Dendritic cell treated with granulocyte-macrophage colony-stimulating factor and Interleukin-4, amounts not matched to agents 40 ng/mL and 50 ng/mL, for 4 days (primary cell): ENCODE results near the gene TBC1D1.
A peak's percentile ranks its signal among the peaks of the same experiment; 100 is the strongest.

Source experiments
- H3K27ac Mint-ChIP-seq: one replicate; pipeline ENCODE4 v1.8.0; 2022; ENCODE audit warnings: mild to moderate bottlenecking, mixed read lengths
- H3K27me3 Mint-ChIP-seq: one replicate; pipeline ENCODE4 v1.8.0; 2022; ENCODE audit warnings: mild to moderate bottlenecking, mixed read lengths
- H3K36me3 Mint-ChIP-seq: one replicate; pipeline ENCODE4 v1.8.0; 2022; ENCODE audit warnings: low read depth, mixed read lengths
- H3K4me1 Mint-ChIP-seq: one replicate; pipeline ENCODE4 v1.8.0; 2022; ENCODE audit warnings: low read depth, mixed read lengths
- H3K4me3 Mint-ChIP-seq: one replicate; pipeline ENCODE4 v1.8.0; 2022; ENCODE audit warnings: mild to moderate bottlenecking, moderate library complexity, mixed read lengths
- H3K9me3 Mint-ChIP-seq: one replicate; pipeline ENCODE4 v1.8.0; 2022; ENCODE audit warnings: mixed read lengths
- intact Hi-C: fragments of 100-400 bp; cut with micrococcal nuclease; formaldehyde crosslinking; loops from one replicate; pipeline ENCODE4 v1.15.0; 2022

TBC1D1 gene

DNA sequence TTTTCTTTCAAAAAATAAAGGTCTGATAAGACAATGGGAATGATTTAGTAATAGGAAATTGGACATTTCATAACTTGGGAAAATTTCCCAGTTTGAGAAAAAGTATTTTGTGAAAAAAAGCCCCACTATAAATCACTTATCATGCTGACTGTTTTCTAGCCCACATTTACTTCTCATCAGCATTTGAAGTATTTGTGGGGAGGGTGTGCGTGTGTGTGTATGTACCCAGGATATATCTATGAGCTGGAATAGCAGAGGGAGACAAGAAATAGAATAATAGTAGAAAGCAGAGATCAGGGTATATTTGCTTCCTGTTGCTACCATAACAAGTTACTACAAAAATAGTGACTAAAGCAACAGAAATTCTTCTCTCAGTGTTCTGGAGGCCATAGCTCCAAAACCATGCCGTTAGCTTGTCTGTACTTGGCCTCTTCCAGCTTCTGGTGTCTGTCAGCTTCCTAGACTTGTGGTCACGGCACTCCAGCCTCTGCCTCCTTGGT is 209.1 kb downstream of the TBC1D1 start:
- intact Hi-C loops, result no loop called here
- peaks cover 11% of the 10 kb centered on the region for H3K4me1 Mint-ChIP-seq
- no peaks in the 10 kb centered on the region for H3K27me3 Mint-ChIP-seq
- H3K36me3 Mint-ChIP-seq, result peaks cover 95% of the 10 kb centered on the region
- H3K4me3 Mint-ChIP-seq, result no peak overlapping the region
- no peaks in the 10 kb centered on the region for H3K9me3 Mint-ChIP-seq
- no peak overlapping the region for H3K27ac Mint-ChIP-seq

GRCh38 chr4:38100474-38101255 is 209.8 kb downstream of the TBC1D1 start:
- Mint-ChIP-seq H3K4me1 (peaks cover 11% of the 10 kb centered on the region), H3K27ac (no peak overlapping the region), H3K27me3 (no peaks in the 10 kb centered on the region), H3K9me3 (no peaks in the 10 kb centered on the region), H3K4me3 (no peak overlapping the region), H3K36me3 (peaks cover 95% of the 10 kb centered on the region)
- intact Hi-C loops, result no loop called here

DNA sequence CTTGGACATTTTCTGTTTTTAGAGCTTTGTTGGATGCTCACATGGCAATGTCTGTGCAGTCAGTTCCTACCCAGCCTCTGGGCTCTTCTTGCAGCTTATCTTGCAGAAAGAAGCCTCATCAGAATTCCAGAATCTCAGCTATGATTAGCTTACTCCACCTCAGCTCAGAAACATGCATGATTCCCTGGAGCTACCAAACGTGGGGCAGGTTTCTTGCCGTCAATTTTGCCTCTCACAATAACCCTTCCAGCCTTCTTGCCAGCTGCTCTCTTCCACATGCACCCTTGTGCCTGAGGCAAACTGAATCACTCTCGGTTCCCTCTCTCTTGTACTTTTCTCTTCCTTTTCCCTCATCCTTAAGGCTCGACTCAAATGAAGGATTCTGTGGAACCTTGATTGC is 210.7 kb downstream of the TBC1D1 start:
- Mint-ChIP-seq H3K9me3 (no peaks in the 10 kb centered on the region), H3K4me1 (peaks cover 11% of the 10 kb centered on the region), H3K36me3 (peaks cover 95% of the 10 kb centered on the region), H3K4me3 (no peak overlapping the region), H3K27ac (no peak overlapping the region), H3K27me3 (no peaks in the 10 kb centered on the region)
- intact Hi-C loops, result no loop called here

GRCh38 chr4:38102957-38103588 is 212.2 kb downstream of the TBC1D1 start:
- Mint-ChIP-seq H3K27ac (no peak overlapping the region), H3K36me3 (peaks cover 97% of the 10 kb centered on the region)

DNA sequence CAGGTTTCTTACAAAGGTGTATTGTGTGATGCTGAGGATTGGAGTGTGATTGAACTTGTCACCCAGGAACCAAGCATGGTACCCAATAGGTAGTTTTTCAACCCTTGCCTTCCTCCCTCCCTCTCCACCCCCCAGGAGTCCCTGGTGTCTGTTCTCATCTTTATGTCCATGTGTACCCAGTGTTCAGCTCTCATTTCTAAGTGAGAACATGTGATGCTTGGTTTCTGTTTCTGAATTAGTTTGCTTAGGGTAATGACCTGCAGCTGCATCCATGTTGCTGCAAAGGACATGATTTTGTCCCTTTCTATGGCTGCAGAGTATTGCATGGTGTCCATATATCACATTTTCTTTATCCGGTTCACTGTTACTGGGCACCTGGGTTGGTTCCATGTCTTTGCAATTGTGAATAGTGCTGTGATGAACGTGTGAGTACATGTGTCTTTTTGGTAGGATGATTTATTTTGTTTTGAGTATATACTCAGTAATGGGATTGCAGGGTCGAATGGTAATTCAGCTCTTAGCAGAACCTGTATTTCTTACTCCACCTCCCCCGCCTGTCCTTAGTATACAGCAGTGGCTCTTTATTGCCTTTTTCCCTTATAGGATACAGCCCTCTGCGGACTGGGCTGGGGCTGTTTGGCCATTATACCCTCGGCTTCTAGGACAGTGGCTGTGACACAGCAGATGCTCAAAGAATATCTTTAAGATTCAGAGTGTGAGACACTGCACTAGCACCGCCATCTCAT is 214.8 kb downstream of the TBC1D1 start:
- H3K27ac Mint-ChIP-seq, result no peak overlapping the region
- intact Hi-C loops, result no loop called here
- peaks cover 100% of the 10 kb centered on the region for H3K36me3 Mint-ChIP-seq
- H3K4me3 Mint-ChIP-seq, result no peak overlapping the region
- no peaks in the 10 kb centered on the region for H3K27me3 Mint-ChIP-seq
- H3K9me3 Mint-ChIP-seq, result no peaks in the 10 kb centered on the region
- H3K4me1 Mint-ChIP-seq, result peaks cover 11% of the 10 kb centered on the region

More at GRCh38 chr4:38102957-38103588, 212.2 kb downstream of the TBC1D1 start:
- H3K9me3 Mint-ChIP-seq, result no peaks in the 10 kb centered on the region
- intact Hi-C loops, result no loop called here
- H3K27me3 Mint-ChIP-seq, result no peaks in the 10 kb centered on the region
- H3K4me1 Mint-ChIP-seq, result peaks cover 11% of the 10 kb centered on the region
- H3K4me3 Mint-ChIP-seq, result no peak overlapping the region

- H3K4me3 Mint-ChIP-seq, result no peak overlapping the region
- peaks cover 99% of the 10 kb centered on the region for H3K36me3 Mint-ChIP-seq
- peak overlapping the region; percentile 11 for H3K27ac Mint-ChIP-seq
- H3K4me1 Mint-ChIP-seq, result peaks cover 11% of the 10 kb centered on the region
- intact Hi-C loops, result no loop called here
- H3K27me3 Mint-ChIP-seq, result no peaks in the 10 kb centered on the region
- no peaks in the 10 kb centered on the region for H3K9me3 Mint-ChIP-seq
Measured at GRCh38 chr4:38106311-38106710, 215.4 kb downstream of the TBC1D1 start.

DNA sequence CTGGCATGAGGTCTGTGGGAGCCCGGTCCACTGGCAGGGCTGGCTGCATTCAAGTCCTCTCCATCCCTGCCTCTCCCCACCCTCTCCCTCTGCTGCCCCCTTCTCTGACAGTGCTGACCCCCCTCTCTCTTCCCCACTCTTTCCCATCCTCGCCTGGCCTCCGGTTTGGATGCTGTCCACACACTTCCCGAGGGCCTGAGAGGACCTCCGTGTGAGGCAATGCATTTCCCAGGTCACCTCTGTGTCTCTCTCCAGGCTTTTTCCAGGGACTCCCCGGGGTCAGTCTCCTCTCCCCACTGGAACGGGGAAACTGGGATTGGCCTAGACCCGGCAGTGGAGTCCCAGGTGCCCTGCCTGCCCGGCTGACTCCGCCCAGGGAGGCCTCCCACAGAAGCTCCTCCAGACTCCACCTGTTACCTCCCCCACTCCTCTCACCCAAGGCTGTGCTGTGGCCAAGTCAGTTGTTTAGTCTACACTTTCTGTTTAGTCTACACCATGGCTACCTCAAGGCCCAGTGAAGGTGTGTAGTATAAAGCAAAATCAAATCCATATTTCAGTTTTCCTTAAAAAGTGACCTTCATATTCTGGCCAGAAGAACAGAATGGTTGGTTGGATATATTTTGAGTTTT is 216.1 kb downstream of the TBC1D1 start:
- Mint-ChIP-seq H3K27ac (peak overlapping the region; percentile 11), H3K4me1 (peaks cover 9% of the 10 kb centered on the region), H3K27me3 (no peaks in the 10 kb centered on the region), H3K9me3 (no peaks in the 10 kb centered on the region), H3K36me3 (peaks cover 92% of the 10 kb centered on the region), H3K4me3 (no peak overlapping the region)
- intact Hi-C loops, result no loop called here

GRCh38 chr4:38107818-38108217 is 216.9 kb downstream of the TBC1D1 start:
- H3K27me3 Mint-ChIP-seq, result no peaks in the 10 kb centered on the region
- H3K4me1 Mint-ChIP-seq, result peaks cover 6% of the 10 kb centered on the region
- peaks cover 84% of the 10 kb centered on the region for H3K36me3 Mint-ChIP-seq
- H3K4me3 Mint-ChIP-seq, result no peak overlapping the region
- intact Hi-C loops, result no loop called here
- H3K27ac Mint-ChIP-seq, result peak overlapping the region; percentile 27
- H3K9me3 Mint-ChIP-seq, result no peaks in the 10 kb centered on the region

- H3K27ac Mint-ChIP-seq, result peak overlapping the region; percentile 15
- peaks cover 18% of the 10 kb centered on the region for H3K4me1 Mint-ChIP-seq
- no peaks in the 10 kb centered on the region for H3K9me3 Mint-ChIP-seq
- H3K36me3 Mint-ChIP-seq, result peaks cover 75% of the 10 kb centered on the region
- H3K27me3 Mint-ChIP-seq, result no peaks in the 10 kb centered on the region
- H3K4me3 Mint-ChIP-seq, result no peak overlapping the region
- intact Hi-C loops, result no loop called here
Measured at GRCh38 chr4:38109370-38109769, 218.5 kb downstream of the TBC1D1 start.

DNA sequence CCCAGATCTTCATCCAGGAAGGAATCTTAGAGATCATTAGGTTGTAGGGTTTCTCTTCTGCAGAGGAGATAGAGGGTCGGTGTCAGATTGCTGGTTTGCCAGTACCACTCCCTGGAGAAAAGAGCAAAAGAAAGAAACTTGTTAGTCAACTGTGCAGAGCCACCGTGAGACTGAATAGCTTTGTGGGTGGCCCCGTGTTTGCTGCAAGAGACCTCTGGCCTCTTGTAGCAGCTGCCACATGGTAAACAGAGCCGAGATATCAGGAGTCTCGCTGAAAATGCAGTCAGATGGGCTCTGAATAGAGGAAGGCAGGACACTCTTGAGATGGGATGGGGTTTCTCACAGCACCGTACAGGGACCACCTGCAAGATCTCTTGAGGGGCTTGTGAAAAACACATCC is 219.0 kb downstream of the TBC1D1 start:
- H3K9me3 Mint-ChIP-seq, result no peaks in the 10 kb centered on the region
- H3K4me3 Mint-ChIP-seq, result no peak overlapping the region
- H3K27ac Mint-ChIP-seq, result peak overlapping the region; percentile 15
- H3K4me1 Mint-ChIP-seq, result peaks cover 23% of the 10 kb centered on the region
- peaks cover 69% of the 10 kb centered on the region for H3K36me3 Mint-ChIP-seq
- no peaks in the 10 kb centered on the region for H3K27me3 Mint-ChIP-seq
- intact Hi-C loops, result loop anchor here (10.0 kb wide), 1 partner anchor 45 kb away; no protein-coding TSS in a partner anchor

DNA sequence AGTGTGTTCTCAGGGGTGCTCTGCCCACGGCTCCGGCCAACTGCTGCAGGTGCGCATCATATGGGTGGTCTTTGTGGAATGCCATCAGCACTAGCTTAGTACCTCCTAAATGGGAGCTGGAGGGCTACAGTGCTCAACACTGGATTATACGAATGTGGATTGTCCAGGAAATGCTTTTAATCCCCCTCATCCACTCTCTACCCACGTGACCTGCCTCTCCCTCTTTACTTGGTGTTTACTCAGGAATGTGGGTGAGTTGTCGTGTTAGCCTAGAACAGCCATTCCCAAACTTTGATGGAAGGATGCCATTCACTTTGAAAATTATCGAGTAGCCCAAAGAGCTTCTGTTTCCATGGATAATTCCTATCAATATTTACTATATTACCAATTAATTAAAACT is 220.1 kb downstream of the TBC1D1 start:
- intact Hi-C loops, result loop anchor here (10.0 kb wide), 1 partner anchor 46 kb away; no protein-coding TSS in a partner anchor
- Mint-ChIP-seq H3K4me1 (peaks cover 27% of the 10 kb centered on the region), H3K9me3 (no peaks in the 10 kb centered on the region), H3K36me3 (peaks cover 63% of the 10 kb centered on the region), H3K27me3 (no peaks in the 10 kb centered on the region), H3K27ac (no peak overlapping the region), H3K4me3 (no peak overlapping the region)

DNA sequence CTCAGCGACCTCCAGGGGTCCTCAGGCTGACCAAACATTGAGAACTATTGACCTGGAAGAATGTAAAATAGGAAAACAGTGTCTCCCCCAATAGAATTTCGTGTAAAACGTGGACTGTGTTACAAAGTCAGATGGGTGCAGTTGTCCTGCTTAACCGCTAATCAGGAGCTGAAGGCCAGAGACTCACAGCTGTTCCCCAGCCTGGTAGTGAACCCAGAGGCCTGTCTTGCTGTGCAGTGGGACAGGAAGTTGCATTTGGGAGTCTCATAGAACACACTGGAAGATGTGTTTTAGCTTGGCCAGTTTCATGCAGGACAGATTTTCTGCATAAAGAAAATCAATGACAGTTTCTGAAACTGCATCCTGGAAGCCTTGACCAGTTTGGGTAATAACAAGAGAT is 220.8 kb downstream of the TBC1D1 start:
- intact Hi-C loops, result loop anchor here (10.0 kb wide), 1 partner anchor 47 kb away; no protein-coding TSS in a partner anchor
- H3K4me1 Mint-ChIP-seq, result peaks cover 33% of the 10 kb centered on the region
- no peak overlapping the region for H3K27ac Mint-ChIP-seq
- peaks cover 62% of the 10 kb centered on the region for H3K36me3 Mint-ChIP-seq
- H3K27me3 Mint-ChIP-seq, result no peaks in the 10 kb centered on the region
- H3K4me3 Mint-ChIP-seq, result no peak overlapping the region
- H3K9me3 Mint-ChIP-seq, result no peaks in the 10 kb centered on the region

- Mint-ChIP-seq H3K4me1 (peaks cover 45% of the 10 kb centered on the region), H3K4me3 (no peak overlapping the region), H3K27me3 (no peaks in the 10 kb centered on the region), H3K27ac (no peak overlapping the region), H3K36me3 (peaks cover 61% of the 10 kb centered on the region), H3K9me3 (no peaks in the 10 kb centered on the region)
- intact Hi-C loops, result loop anchor here (10.0 kb wide), 1 partner anchor 48 kb away; no protein-coding TSS in a partner anchor
Measured at GRCh38 chr4:38113132-38113531, 222.2 kb downstream of the TBC1D1 start.
